SK-N-MC (cell line): ENCODE data around the gene ZG16.

Experiments
- EZH2 ChIP-seq: fragments of 200-600 bp; sonication (generic); IDR thresholded peaks from one replicate; pipeline ENCODE4 v1.6.1; 2017; ENCODE audit warnings: antibody characterized with exemption
- FOXP2 ChIP-seq: optimal IDR thresholded peaks from 2 replicates; pipeline ENCODE3; 2011; ENCODE audit warnings: mild to moderate bottlenecking, moderate library complexity; ENCODE audit not compliant: insufficient read depth; ENCODE audit errors: extremely low read length, control extremely low read depth
- POLR2AphosphoS5 ChIP-seq: IDR thresholded peaks from 2 replicates; pipeline ENCODE4 v1.6.1; 2012; ENCODE audit warnings: mild to moderate bottlenecking, low read depth, low read length, borderline replicate concordance

DNA sequence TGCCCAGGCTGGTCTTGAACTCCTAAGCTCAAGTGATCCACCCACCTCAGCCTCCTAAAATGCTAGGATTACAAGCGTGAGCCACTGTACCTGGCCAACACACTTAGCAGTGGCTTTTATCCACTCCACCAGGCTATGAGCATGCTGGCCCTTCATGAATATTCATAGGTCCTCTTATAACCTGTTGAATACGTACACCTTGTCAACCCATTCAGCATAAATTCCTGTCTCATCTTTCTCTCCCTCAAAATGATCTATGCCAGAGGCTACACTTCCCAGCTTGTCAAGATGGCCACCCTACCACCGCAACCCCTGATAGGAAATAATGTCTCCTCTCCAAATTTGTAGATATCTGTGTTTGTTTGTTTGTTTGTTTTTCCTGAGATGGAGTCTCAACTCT lies 11.0 kb upstream of the ZG16 start:
- no peak for TF ChIP-seq EZH2
- no peak for TF ChIP-seq POLR2AphosphoS5
- no peak for TF ChIP-seq FOXP2
